Karpas-422 (cell line): ENCODE measurements around the gene P2RY14. TPM values are rescaled to one million over a fixed set of nuclear protein-coding genes. Genes with fewer than 3 reads are reported as not detected.

Experiments
- DNase-seq: peaks from one replicate; pipeline ENCODE4 v3.0.0-alpha.2; 2015
- H2AFZ ChIP-seq: fragments of 200-600 bp; sonication (generic); 2 replicates; pipeline ENCODE4 v1.6.1; 2014; ENCODE audit warnings: antibody characterized with exemption, low read length, mixed read lengths
- H3K27ac ChIP-seq: fragments of 200-600 bp; sonication (generic); 2 replicates; pipeline ENCODE4 v1.5.1; 2014; ENCODE audit warnings: mild to moderate bottlenecking, low read length, moderate library complexity
- H3K27me3 ChIP-seq: fragments of 200-600 bp; sonication (generic); 2 replicates; pipeline ENCODE4 v1.6.1; 2014; ENCODE audit warnings: low read length, mixed read lengths
- H3K36me3 ChIP-seq: fragments of 200-600 bp; sonication (generic); 2 replicates; pipeline ENCODE4 v1.6.1; 2014; ENCODE audit warnings: low read length, mixed read lengths; ENCODE audit not compliant: insufficient read depth
- H3K4me1 ChIP-seq: fragments of 200-600 bp; sonication (generic); 2 replicates; pipeline ENCODE4 v1.6.1; 2014; ENCODE audit warnings: mild to moderate bottlenecking, low read length, mixed read lengths
- H3K4me2 ChIP-seq: fragments of 200-600 bp; sonication (generic); 2 replicates; pipeline ENCODE4 v1.6.1; 2014; ENCODE audit warnings: low read length, low read depth, mild to moderate bottlenecking; ENCODE audit not compliant: poor library complexity, severe bottlenecking
- H3K4me3 ChIP-seq: fragments of 200-600 bp; sonication (generic); 2 replicates; pipeline ENCODE4 v1.5.1; 2014; ENCODE audit warnings: mild to moderate bottlenecking, antibody characterized with exemption, low read length, mixed read lengths
- H3K79me2 ChIP-seq: fragments of 200-600 bp; sonication (generic); 2 replicates; pipeline ENCODE4 v1.6.1; 2014; ENCODE audit warnings: mild to moderate bottlenecking, low read length, mixed read lengths
- H3K9ac ChIP-seq: fragments of 200-600 bp; sonication (generic); 2 replicates; pipeline ENCODE4 v1.6.0; 2014; ENCODE audit warnings: low read length
- H3K9me2 ChIP-seq: fragments of 200-600 bp; sonication (generic), shearing (Covaris generic); replicated peaks from 2 replicates; pipeline ENCODE4 v1.6.0; 2014; ENCODE audit warnings: mild to moderate bottlenecking, low read length, moderate library complexity; ENCODE audit not compliant: insufficient read depth
- H3K9me3 ChIP-seq: fragments of 300-700, 200-600 bp; sonication (generic); 2 replicates; pipeline ENCODE4 v1.6.1; 2014; ENCODE audit warnings: low read length, mixed read lengths
- H4K20me1 ChIP-seq: fragments of 200-600 bp; sonication (generic); 2 replicates; pipeline ENCODE4 v1.6.1; 2014; ENCODE audit warnings: mild to moderate bottlenecking, antibody characterized with exemption, low read length, low read depth; ENCODE audit not compliant: insufficient read depth
- total RNA-seq: library from RNA; depleted of rRNA; stranded (reverse); fragments of >200 nt; shearing (Covaris generic); gene quantifications from 2 replicates; pipeline ENCODE4 v1.2.3, GENCODE V29; 2014; ENCODE audit warnings: low replicate concordance

P2RY14 gene
- total RNA-seq, 1 experiment from 2014 or later = not detected

DNA sequence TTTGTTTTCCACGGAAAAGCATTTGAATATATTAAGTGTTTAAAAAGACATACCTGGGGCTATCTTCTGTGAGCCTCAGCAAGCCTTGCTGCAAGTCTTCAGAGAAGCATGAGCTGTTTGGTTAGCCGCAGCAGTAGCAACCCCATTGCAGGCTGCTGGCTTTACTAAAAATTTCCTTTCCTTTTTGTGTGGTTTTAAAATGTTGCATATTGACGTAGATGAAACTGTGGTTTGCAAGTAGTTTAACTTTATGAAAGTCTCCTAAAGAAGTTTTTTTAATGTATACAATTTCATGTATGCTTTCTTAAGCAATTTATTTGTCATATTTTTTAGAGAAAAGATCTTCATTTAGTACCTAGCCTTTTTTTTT is 75.3 kb downstream of the P2RY14 start, which contains the start of gene GPR171:
Gene GPR171, minus strand, starts transcription at position 166 of the 370 bp plus-strand sequence. CDS start 3,830 bp downstream, outside the sequence.
- Histone ChIP-seq H3K4me3 (no peak within 1 kb of the TSS), H3K9ac (no peak within 1 kb of the TSS), H3K9me2 (no peaks in the 10 kb centered on the region), H3K27me3 (no peaks in the 10 kb centered on the region), H3K4me2 (no peak within 1 kb of the TSS), H2AFZ (no peak within 1 kb of the TSS), H3K36me3 (no peaks in the 10 kb centered on the region), H3K27ac (no peak within 1 kb of the TSS), H4K20me1 (no peaks in the 10 kb centered on the region), H3K9me3 (no peaks in the 10 kb centered on the region), H3K4me1 (no peaks in the 10 kb centered on the region), H3K79me2 (no peaks in the 10 kb centered on the region)
- DNase-seq = no peak

DNA sequence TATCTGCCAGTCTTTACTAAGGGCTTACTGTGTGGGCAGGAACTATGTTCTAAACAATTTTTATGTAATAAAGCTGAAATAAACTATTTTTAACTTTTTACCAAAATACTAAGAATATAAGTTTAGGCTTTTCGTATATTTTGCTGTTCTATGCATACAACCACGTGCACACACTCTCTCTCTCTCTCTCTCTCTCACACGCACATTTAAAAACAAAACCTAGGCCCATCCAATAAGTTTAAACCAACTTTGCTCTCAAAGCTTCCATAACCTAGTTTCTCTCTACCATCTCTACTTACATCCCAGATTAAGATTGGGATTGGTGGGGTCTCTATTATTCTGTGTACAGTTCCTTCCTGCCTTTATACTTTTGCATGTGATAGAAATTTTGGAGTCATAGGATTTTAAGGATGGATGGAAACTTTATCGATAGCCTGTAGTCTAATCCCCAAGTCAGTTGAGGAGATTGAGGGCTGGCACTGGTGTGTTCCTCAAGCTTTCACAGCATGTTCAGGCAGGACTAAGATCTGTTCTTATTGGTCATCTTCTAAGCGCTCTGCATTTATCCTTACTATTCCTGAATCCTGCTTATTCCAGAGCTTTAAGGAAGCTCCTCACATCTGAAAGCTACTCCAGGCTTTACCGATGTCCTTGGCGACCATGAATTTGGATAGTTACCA is 77.2 kb downstream of the P2RY14 start:
- Histone ChIP-seq H4K20me1 (no peaks in the 10 kb centered on the region), H3K9me3 (no peaks in the 10 kb centered on the region), H3K4me2 (no peak overlapping the region), H3K27ac (no peak overlapping the region), H3K4me3 (no peak overlapping the region), H2AFZ (no peak overlapping the region), H3K27me3 (no peaks in the 10 kb centered on the region), H3K36me3 (no peaks in the 10 kb centered on the region), H3K9ac (no peak overlapping the region), H3K79me2 (no peaks in the 10 kb centered on the region), H3K4me1 (no peaks in the 10 kb centered on the region), H3K9me2 (no peaks in the 10 kb centered on the region)
- DNase-seq = no peak

DNA sequence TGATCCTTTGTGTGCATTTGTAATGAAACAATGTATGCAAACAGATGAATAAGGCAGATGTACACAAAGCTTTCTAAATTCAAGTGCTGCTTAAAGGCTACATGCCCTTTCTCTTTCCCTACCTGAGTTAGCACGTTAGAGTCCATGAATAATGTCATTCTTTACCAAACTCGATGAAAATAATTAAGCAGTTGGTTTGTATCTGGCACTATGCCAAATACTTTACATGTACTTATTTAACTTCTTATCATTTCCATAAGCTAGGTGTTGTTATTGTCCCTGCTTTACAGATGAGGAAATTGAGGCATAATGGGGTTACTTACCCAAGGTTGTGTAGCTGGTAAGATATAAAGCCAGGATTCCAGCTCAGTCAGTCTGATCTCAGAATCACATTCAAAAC is 77.8 kb downstream of the P2RY14 start:
- H3K9me2 ChIP-seq = no peaks in the 10 kb centered on the region
- H3K9me3 ChIP-seq = no peaks in the 10 kb centered on the region
- no peaks in the 10 kb centered on the region for H3K36me3 ChIP-seq
- no peak overlapping the region for H3K27ac ChIP-seq
- no peaks in the 10 kb centered on the region for H4K20me1 ChIP-seq
- no peak overlapping the region for H2AFZ ChIP-seq
- H3K9ac ChIP-seq = no peak overlapping the region
- no peak for DNase-seq
- no peak overlapping the region for H3K4me3 ChIP-seq
- H3K4me2 ChIP-seq = no peak overlapping the region
- no peaks in the 10 kb centered on the region for H3K4me1 ChIP-seq
- no peaks in the 10 kb centered on the region for H3K79me2 ChIP-seq
- no peaks in the 10 kb centered on the region for H3K27me3 ChIP-seq

DNA sequence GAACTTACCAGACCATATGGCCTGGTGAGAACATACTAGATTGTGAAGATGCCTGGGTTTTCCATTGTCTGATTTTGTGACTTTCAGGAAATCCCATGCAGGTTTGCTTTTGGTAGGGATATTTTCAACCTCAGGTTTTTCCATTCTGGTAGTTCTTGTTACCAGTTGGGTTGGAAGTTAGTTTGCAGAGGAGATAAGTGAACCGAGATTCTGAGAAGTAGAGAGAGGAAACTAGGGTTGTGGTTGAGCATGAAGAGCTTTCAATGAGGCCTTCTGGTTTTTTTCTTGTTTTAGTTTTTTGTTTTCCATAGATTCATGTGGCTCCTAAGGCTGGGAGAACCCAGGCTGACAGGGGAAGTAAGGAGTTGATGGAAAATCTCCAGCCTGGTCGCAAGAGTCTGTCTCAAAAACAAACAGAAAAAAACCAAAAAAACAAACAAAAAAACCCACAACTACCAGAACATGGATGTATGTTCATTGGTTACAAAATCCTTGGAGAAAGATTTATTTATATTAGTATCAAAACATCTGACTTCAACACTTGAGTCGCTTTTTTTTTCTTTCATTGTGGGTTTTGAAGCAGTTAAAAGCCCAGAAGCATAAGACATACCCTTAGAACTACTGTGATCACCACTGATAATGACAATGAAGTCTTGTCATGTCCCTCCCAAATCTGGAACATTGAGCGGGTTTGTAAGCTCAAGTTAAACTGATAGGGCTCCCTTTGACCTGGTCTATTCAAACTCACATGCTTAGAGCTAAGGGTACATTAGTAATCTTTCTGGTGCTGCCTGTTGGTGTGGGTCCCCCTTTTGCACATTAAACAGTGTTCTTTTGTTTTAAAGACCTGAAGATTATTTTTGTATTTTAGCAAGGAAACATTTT is 78.5 kb downstream of the P2RY14 start:
- no peaks in the 10 kb centered on the region for H3K4me1 ChIP-seq
- no peaks in the 10 kb centered on the region for H4K20me1 ChIP-seq
- H2AFZ ChIP-seq = no peak overlapping the region
- no peaks in the 10 kb centered on the region for H3K27me3 ChIP-seq
- H3K9me2 ChIP-seq = no peaks in the 10 kb centered on the region
- H3K4me2 ChIP-seq = no peak overlapping the region
- H3K9ac ChIP-seq = no peak overlapping the region
- no peaks in the 10 kb centered on the region for H3K79me2 ChIP-seq
- H3K9me3 ChIP-seq = no peaks in the 10 kb centered on the region
- H3K4me3 ChIP-seq = no peak overlapping the region
- DNase-seq = no peak
- no peaks in the 10 kb centered on the region for H3K36me3 ChIP-seq
- no peak overlapping the region for H3K27ac ChIP-seq

DNA sequence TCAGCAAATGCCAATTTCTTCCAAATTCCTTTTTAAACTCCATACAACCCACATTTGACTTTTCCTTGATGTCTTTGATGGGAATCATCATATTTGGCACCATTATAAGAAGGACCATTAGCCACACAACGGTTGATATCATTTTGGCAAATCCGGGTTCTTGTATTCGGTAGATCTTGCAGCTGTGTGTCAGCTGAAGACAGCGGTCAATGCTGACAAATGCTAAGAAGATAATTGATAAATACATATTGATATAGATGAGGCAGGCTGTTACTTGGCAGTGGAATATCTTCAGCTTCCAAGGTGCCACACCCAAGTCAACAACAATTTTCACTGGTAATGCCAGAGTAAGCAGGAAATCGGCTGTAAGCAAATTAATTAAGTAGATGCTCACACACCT is 79.5 kb downstream of the P2RY14 start:
- Histone ChIP-seq H3K79me2 (no peaks in the 10 kb centered on the region), H3K4me2 (no peak overlapping the region), H3K4me3 (no peak overlapping the region), H3K27me3 (no peaks in the 10 kb centered on the region), H3K9me2 (no peaks in the 10 kb centered on the region), H3K27ac (no peak overlapping the region), H2AFZ (no peak overlapping the region), H3K4me1 (no peaks in the 10 kb centered on the region), H3K9me3 (no peaks in the 10 kb centered on the region), H4K20me1 (no peaks in the 10 kb centered on the region), H3K9ac (no peak overlapping the region), H3K36me3 (no peaks in the 10 kb centered on the region)
- DNase-seq = no peak

DNA sequence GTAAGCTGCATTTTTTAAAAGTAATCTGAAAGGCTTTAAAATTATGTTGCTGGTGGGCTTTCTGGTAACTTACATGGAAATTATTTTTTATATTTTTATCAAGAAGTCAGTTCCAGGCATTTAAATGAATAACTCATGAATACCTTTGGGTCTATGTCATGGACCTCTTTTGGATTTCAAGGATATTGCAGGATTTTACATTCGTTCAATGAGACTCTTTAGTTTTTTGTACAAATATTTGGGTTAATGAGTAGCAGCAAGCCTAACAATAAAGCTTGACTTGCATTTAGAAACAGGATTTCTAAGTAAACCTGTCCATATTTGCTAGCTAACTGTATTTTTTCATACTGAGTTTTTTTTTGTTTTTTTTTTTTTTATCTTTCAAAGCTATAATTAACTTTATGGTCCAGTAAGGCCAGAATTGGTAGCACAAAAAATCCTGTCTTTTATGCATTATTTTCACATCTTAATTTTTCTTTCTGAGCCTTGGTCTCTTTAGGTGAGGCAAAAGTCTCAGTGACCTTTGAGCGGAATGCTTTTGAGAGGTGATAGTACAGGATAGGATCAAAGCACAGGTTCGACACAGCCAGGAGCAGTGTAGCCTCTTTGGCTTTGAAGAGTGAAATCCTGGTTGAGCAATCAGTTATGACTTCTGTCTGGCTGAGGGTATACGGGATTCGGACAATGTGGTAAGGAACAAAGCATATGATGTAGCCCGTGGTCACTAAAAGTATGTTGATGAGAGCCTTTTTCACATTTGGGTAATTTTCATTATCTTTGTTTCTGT is 80.2 kb downstream of the P2RY14 start:
- H3K4me3 ChIP-seq = no peak overlapping the region
- H3K36me3 ChIP-seq = no peaks in the 10 kb centered on the region
- no peaks in the 10 kb centered on the region for H3K4me1 ChIP-seq
- no peaks in the 10 kb centered on the region for H4K20me1 ChIP-seq
- H3K27me3 ChIP-seq = no peaks in the 10 kb centered on the region
- no peaks in the 10 kb centered on the region for H3K9me2 ChIP-seq
- H3K9ac ChIP-seq = no peak overlapping the region
- no peaks in the 10 kb centered on the region for H3K79me2 ChIP-seq
- no peaks in the 10 kb centered on the region for H3K9me3 ChIP-seq
- H3K4me2 ChIP-seq = no peak overlapping the region
- H3K27ac ChIP-seq = no peak overlapping the region
- H2AFZ ChIP-seq = no peak overlapping the region
- DNase-seq = no peak

DNA sequence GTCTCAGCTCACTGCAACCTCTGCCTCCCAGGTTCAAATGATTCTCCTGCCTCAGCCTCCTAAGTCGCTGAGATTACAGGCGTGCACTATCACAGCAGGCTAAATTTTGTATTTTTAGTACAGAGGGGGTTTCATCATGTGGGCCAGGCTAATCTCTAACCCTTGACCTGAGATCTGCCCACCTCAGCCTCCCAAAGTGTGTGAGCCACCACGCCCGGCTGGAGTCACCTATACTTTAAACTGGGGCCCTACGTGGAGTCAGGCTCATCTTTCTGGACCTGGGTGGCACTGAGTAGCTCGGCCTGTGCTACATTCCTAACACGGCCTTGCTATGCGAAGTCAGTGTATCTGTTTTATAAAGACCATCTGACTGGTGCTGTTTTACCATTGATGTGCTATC is 81.1 kb downstream of the P2RY14 start:
- no peaks in the 10 kb centered on the region for H3K9me3 ChIP-seq
- H3K4me2 ChIP-seq = no peak overlapping the region
- no peaks in the 10 kb centered on the region for H4K20me1 ChIP-seq
- H3K36me3 ChIP-seq = no peaks in the 10 kb centered on the region
- no peak overlapping the region for H2AFZ ChIP-seq
- no peaks in the 10 kb centered on the region for H3K79me2 ChIP-seq
- no peak overlapping the region for H3K27ac ChIP-seq
- no peak overlapping the region for H3K4me3 ChIP-seq
- H3K9me2 ChIP-seq = no peaks in the 10 kb centered on the region
- DNase-seq = no peak
- no peaks in the 10 kb centered on the region for H3K27me3 ChIP-seq
- H3K4me1 ChIP-seq = no peaks in the 10 kb centered on the region
- H3K9ac ChIP-seq = no peak overlapping the region

DNA sequence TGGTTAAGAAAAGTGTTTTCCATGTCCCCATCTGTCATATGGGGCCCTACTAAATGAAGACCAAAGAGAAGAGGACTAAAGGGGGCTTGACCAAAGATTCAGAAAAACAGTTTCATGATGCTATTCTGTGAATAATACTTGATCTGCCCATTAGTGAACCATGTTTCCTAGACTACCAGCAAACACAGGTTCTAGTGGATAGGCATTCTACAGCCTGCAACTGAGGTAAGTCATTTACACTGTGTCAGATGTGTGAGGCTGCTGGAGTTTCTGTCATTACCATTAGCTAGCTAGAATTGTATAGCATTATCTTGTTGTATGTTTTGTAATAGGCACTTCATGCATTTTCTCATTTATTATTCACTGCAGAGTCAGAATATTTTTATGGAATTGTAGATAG is 81.9 kb downstream of the P2RY14 start:
- H3K79me2 ChIP-seq = no peaks in the 10 kb centered on the region
- no peak for DNase-seq
- no peak overlapping the region for H3K4me2 ChIP-seq
- H3K9me3 ChIP-seq = no peaks in the 10 kb centered on the region
- H3K4me3 ChIP-seq = no peak overlapping the region
- no peaks in the 10 kb centered on the region for H3K9me2 ChIP-seq
- no peak overlapping the region for H3K27ac ChIP-seq
- no peak overlapping the region for H3K9ac ChIP-seq
- no peaks in the 10 kb centered on the region for H3K4me1 ChIP-seq
- no peak overlapping the region for H2AFZ ChIP-seq
- no peaks in the 10 kb centered on the region for H3K36me3 ChIP-seq
- no peaks in the 10 kb centered on the region for H4K20me1 ChIP-seq
- no peaks in the 10 kb centered on the region for H3K27me3 ChIP-seq
